Measurements from ENCODE around the gene CDH9.

DNA sequence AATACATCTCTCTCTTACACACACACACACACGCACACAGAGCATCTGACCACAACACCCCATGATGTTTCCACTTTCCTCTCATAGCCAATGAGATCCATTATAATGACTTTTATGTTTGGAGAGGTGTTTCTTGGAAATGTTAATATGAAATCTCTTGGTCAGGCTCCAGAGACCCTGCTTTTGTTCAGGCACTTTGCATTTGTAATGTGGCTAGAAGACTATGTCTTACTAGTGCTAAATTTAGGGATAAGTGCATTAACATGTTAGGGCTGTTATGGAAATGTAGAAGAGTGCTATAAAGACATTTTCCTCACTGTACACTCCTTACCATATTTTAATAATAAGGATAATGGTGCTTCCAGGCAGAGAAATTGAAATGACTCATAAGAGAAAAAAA, 3.8 kb downstream of the CDH9 start:
- TF ChIP-seq ZNF354C (tag by site-specific recombination; IDR thresholded peaks at IDR 0.05; ENCODE audit: borderline replicate concordance, low read depth) = no peak
- TF ChIP-seq, protein P1, sequence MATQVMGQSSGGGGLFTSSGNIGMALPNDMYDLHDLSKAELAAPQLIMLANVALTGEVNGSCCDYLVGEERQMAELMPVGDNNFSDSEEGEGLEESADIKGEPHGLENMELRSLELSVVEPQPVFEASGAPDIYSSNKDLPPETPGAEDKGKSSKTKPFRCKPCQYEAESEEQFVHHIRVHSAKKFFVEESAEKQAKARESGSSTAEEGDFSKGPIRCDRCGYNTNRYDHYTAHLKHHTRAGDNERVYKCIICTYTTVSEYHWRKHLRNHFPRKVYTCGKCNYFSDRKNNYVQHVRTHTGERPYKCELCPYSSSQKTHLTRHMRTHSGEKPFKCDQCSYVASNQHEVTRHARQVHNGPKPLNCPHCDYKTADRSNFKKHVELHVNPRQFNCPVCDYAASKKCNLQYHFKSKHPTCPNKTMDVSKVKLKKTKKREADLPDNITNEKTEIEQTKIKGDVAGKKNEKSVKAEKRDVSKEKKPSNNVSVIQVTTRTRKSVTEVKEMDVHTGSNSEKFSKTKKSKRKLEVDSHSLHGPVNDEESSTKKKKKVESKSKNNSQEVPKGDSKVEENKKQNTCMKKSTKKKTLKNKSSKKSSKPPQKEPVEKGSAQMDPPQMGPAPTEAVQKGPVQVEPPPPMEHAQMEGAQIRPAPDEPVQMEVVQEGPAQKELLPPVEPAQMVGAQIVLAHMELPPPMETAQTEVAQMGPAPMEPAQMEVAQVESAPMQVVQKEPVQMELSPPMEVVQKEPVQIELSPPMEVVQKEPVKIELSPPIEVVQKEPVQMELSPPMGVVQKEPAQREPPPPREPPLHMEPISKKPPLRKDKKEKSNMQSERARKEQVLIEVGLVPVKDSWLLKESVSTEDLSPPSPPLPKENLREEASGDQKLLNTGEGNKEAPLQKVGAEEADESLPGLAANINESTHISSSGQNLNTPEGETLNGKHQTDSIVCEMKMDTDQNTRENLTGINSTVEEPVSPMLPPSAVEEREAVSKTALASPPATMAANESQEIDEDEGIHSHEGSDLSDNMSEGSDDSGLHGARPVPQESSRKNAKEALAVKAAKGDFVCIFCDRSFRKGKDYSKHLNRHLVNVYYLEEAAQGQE (tag by site-specific recombination; IDR thresholded peaks at IDR 0.05) = no peak
- TF ChIP-seq, protein P2, sequence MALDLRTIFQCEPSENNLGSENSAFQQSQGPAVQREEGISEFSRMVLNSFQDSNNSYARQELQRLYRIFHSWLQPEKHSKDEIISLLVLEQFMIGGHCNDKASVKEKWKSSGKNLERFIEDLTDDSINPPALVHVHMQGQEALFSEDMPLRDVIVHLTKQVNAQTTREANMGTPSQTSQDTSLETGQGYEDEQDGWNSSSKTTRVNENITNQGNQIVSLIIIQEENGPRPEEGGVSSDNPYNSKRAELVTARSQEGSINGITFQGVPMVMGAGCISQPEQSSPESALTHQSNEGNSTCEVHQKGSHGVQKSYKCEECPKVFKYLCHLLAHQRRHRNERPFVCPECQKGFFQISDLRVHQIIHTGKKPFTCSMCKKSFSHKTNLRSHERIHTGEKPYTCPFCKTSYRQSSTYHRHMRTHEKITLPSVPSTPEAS (tag by site-specific recombination; IDR thresholded peaks at IDR 0.05) = no peak
- TF ChIP-seq YY1 (tag by site-specific recombination; IDR thresholded peaks at IDR 0.05) = no peak
- TF ChIP-seq, protein P3, sequence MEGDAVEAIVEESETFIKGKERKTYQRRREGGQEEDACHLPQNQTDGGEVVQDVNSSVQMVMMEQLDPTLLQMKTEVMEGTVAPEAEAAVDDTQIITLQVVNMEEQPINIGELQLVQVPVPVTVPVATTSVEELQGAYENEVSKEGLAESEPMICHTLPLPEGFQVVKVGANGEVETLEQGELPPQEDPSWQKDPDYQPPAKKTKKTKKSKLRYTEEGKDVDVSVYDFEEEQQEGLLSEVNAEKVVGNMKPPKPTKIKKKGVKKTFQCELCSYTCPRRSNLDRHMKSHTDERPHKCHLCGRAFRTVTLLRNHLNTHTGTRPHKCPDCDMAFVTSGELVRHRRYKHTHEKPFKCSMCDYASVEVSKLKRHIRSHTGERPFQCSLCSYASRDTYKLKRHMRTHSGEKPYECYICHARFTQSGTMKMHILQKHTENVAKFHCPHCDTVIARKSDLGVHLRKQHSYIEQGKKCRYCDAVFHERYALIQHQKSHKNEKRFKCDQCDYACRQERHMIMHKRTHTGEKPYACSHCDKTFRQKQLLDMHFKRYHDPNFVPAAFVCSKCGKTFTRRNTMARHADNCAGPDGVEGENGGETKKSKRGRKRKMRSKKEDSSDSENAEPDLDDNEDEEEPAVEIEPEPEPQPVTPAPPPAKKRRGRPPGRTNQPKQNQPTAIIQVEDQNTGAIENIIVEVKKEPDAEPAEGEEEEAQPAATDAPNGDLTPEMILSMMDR (tag by site-specific recombination; IDR thresholded peaks at IDR 0.05) = no peak
- no peak for TF ChIP-seq ZNF292 (tag by site-specific recombination; IDR thresholded peaks at IDR 0.05; ENCODE audit: borderline replicate concordance, low read depth)
- TF ChIP-seq ZNF501 (tag by site-specific recombination; IDR thresholded peaks at IDR 0.05) = no peak
- TF ChIP-seq KLF9 (tag by site-specific recombination; IDR thresholded peaks at IDR 0.05; ENCODE audit: low read depth) = no peak
- TF ChIP-seq ZFP69B (tag by site-specific recombination; IDR thresholded peaks at IDR 0.05) = no peak
- no peak for TF ChIP-seq SCRT2 (tag by site-specific recombination; IDR thresholded peaks at IDR 0.05)
- TF ChIP-seq GLIS2 (tag by site-specific recombination; IDR thresholded peaks at IDR 0.05) = no peak
- no peak for TF ChIP-seq ZNF785 (tag by site-specific recombination; IDR thresholded peaks at IDR 0.05)

Measured in HEK293 (cell line).